Measurements from ENCODE around the gene GMPS. TPM values are rescaled to one million over a fixed set of nuclear protein-coding genes. Genes with fewer than 3 reads are reported as not detected.

GMPS gene
- total and polyA plus RNA-seq, 2 of the 4 experiments (the other 2 are of a cell fraction): 33.9 to 52.5 TPM

DNA sequence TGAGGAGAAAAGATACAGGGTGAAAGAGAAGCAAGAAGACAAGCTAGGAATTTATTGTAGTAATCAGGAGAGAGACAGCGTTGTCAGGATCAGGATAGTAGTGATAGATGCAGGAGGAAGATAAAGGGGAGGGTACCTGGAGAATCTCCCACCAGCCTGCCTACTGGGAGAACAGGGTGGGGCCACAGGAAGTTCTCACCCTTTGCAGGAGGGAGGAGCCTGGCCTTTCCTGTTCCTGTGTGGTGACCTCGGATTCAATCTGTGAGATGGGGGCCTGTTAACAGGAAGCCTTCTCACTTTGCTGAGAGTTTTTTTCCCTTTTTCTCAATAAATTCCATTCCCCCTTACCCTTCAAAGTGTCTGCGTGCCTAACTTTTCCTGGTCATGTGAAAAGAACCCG lies 37.6 kb downstream of the GMPS start:
- no peak overlapping the region for H4K91ac ChIP-seq (ENCODE audit: insufficient read depth, low read depth, low read length)
- no peak overlapping the region for H3K27ac ChIP-seq (ENCODE audit: insufficient read depth, low read length)
- DNase-seq: no peak
- no peak overlapping the region for H4K5ac ChIP-seq (ENCODE audit: low read depth, low read length)
- no peak overlapping the region for H2BK120ac ChIP-seq (ENCODE audit: low read depth, low read length)
- POLR2A ChIA-PET (ENCODE audit: unreplicated experiment): no interaction called here
- H3K4me2 ChIP-seq (ENCODE audit: low read depth, low read length): no peak overlapping the region
- H2BK15ac ChIP-seq (ENCODE audit: low read depth, low read length): no peak overlapping the region
- no peak overlapping the region for H2AK9ac ChIP-seq (replicated peaks; ENCODE audit: low read depth, low read length, poor library complexity)
- dilution Hi-C loops (cut with HindIII; ENCODE audit: low sequenced_read_pairs, unreplicated experiment) (no loop called here), intact Hi-C loops (cut with micrococcal nuclease) (no loop called here), in situ Hi-C loops (cut with MboI; ENCODE audit: low sequenced_read_pairs) (no loop called here)
- no peak overlapping the region for H2AFZ ChIP-seq (replicated peaks; ENCODE audit: low read length, poor library complexity)
- H3K9ac ChIP-seq (ENCODE audit: low read depth, low read length): no peak overlapping the region
- H4K8ac ChIP-seq (ENCODE audit: low read depth in 2 of 2, low read length in 2 of 2): no peak overlapping the region
- H3K9me1 ChIP-seq (ENCODE audit: insufficient read depth, low read length): peaks cover 6% of the 10 kb centered on the region; the same call in 1 of the 2 replicates
- no peak overlapping the region for H3K56ac ChIP-seq (ENCODE audit: extremely low read depth, insufficient read depth, low read length)
- no peaks in the 10 kb centered on the region for H3K27me3 ChIP-seq (ENCODE audit: control insufficient read depth, insufficient read depth, low read length)
- H3K18ac ChIP-seq (ENCODE audit: low read depth, low read length): no peak overlapping the region
- no peak for ATAC-seq (ENCODE audit: low read depth)
- H3K23ac ChIP-seq (ENCODE audit: low read depth, low read length): no peak overlapping the region
- H2AK5ac ChIP-seq (ENCODE audit: low read depth, low read length): no peak overlapping the region
- H4K20me1 ChIP-seq (ENCODE audit: insufficient read depth, low read length): no peaks in the 10 kb centered on the region
- no peaks in the 10 kb centered on the region for H3K9me3 ChIP-seq (ENCODE audit: control insufficient read depth, insufficient read depth, low read length)
- no peak for TF ChIP-seq RAD21 (IDR thresholded peaks at IDR 0.05; ENCODE audit: low read length)
- TF ChIP-seq POLR2A (IDR thresholded peaks at IDR 0.05; ENCODE audit: low read depth, low read length): no peak
- TF ChIP-seq SMC3 (IDR thresholded peaks at IDR 0.05; ENCODE audit: low read depth, low read length): no peak
- TF ChIP-seq FOS (IDR thresholded peaks at IDR 0.05; ENCODE audit: low read depth, low read length): no peak
- TF ChIP-seq BHLHE40 (IDR thresholded peaks at IDR 0.05; ENCODE audit: low read depth, low read length): no peak
- no peak for TF ChIP-seq CHD1 (IDR thresholded peaks at IDR 0.05; ENCODE audit: low read depth, low read length)
- no peak for TF ChIP-seq RFX5 (IDR thresholded peaks at IDR 0.05; ENCODE audit: low read depth, low read length)
- no peak for TF ChIP-seq MAZ (IDR thresholded peaks at IDR 0.05; ENCODE audit: borderline replicate concordance, low read depth, low read length)
- TF ChIP-seq ELK1 (IDR thresholded peaks at IDR 0.05; ENCODE audit: borderline replicate concordance, low read depth, low read length): no peak
- TF ChIP-seq RCOR1 (IDR thresholded peaks at IDR 0.05; ENCODE audit: insufficient replicate concordance, low read length): no peak
- TF ChIP-seq, protein P1, sequence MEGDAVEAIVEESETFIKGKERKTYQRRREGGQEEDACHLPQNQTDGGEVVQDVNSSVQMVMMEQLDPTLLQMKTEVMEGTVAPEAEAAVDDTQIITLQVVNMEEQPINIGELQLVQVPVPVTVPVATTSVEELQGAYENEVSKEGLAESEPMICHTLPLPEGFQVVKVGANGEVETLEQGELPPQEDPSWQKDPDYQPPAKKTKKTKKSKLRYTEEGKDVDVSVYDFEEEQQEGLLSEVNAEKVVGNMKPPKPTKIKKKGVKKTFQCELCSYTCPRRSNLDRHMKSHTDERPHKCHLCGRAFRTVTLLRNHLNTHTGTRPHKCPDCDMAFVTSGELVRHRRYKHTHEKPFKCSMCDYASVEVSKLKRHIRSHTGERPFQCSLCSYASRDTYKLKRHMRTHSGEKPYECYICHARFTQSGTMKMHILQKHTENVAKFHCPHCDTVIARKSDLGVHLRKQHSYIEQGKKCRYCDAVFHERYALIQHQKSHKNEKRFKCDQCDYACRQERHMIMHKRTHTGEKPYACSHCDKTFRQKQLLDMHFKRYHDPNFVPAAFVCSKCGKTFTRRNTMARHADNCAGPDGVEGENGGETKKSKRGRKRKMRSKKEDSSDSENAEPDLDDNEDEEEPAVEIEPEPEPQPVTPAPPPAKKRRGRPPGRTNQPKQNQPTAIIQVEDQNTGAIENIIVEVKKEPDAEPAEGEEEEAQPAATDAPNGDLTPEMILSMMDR (conservative IDR thresholded peaks at IDR 0.05; ENCODE audit: low read depth, low read length): no peak
- TF ChIP-seq MXI1 (IDR thresholded peaks at IDR 0.05; ENCODE audit: borderline replicate concordance, low read depth, low read length): no peak
- TF ChIP-seq NFE2L2 (IDR thresholded peaks at IDR 0.05; ENCODE audit: low read depth, low read length): no peak
- no peak for TF ChIP-seq USF2 (IDR thresholded peaks at IDR 0.05; ENCODE audit: low read depth, low read length)
- TF ChIP-seq CEBPB (IDR thresholded peaks at IDR 0.05; ENCODE audit: low read depth, low read length): no peak
- TF ChIP-seq MAFK (IDR thresholded peaks at IDR 0.05; ENCODE audit: low read depth, low read length): no peak
- WGBS, 2 experiments (ENCODE audit: extremely low coverage in 2 of 2, insufficient read length in 1 of 2): no CpG with 5 or more reads among the region's 4 CpGs
- H2BK20ac ChIP-seq (ENCODE audit: low read depth, low read length): no peak overlapping the region
- H3K4me3 ChIP-seq (ENCODE audit: insufficient read depth, low read depth, low read length): no peak overlapping the region
- H2BK5ac ChIP-seq (ENCODE audit: low read depth, low read length, poor library complexity, severe bottlenecking): no peak overlapping the region
- H3K14ac ChIP-seq (replicated peaks; ENCODE audit: low read depth, low read length): no peak overlapping the region
- BruUV-seq (replicated peaks): no TSS peak
- CTCF ChIA-PET: no interaction called here
- H3K4me1 ChIP-seq (ENCODE audit: control insufficient read depth, insufficient read depth, low read length): 0 out of 2 replicates have a peak, but pooled peaks cover 4% of the 10 kb centered on the region
- H3K36me3 ChIP-seq (ENCODE audit: control insufficient read depth, insufficient read depth, low read length): peaks cover 17% of the 10 kb centered on the region
- H3K4ac ChIP-seq (ENCODE audit: low read depth, low read length): no peak overlapping the region
- H3K79me1 ChIP-seq (ENCODE audit: low read depth in 1 of 2, low read length in 2 of 2): peaks cover 7 to 21% of the 10 kb centered on the region in 2 experiments; a peak in 3 of 4 replicates
